MM.1S (cell line): ENCODE data around the gene RILPL1.
A peak's percentile ranks its signal among the peaks of the same experiment; 100 is the strongest.

Experiments
- DNase-seq: peaks from one replicate; pipeline ENCODE4 v3.0.0-alpha.2; 2015
- H2AFZ ChIP-seq: fragments of 300-600 bp; sonication (generic); 2 replicates; pipeline ENCODE4 v1.6.0; 2016; ENCODE audit warnings: antibody characterized with exemption, low read length
- H3F3A ChIP-seq: fragments of 300-600 bp; sonication (generic); 2 replicates; pipeline ENCODE4 v1.6.1; 2016; ENCODE audit warnings: mild to moderate bottlenecking, antibody characterized with exemption, low read length, moderate library complexity, mixed read lengths; ENCODE audit not compliant: insufficient read depth
- H3K27ac ChIP-seq: fragments of 300-600 bp; sonication (generic); 2 replicates; pipeline ENCODE4 v1.5.1; 2016; ENCODE audit warnings: mild to moderate bottlenecking, low read length
- H3K27me3 ChIP-seq: fragments of 300-600 bp; sonication (generic); replicated peaks from 2 replicates; pipeline ENCODE4 v1.6.0; 2016; ENCODE audit warnings: low read length; ENCODE audit not compliant: insufficient read depth
- H3K36me3 ChIP-seq: fragments of 300-600 bp; sonication (generic); replicated peaks from 2 replicates; pipeline ENCODE4 v1.6.1; 2016; ENCODE audit warnings: mild to moderate bottlenecking, low read length, mixed read lengths; ENCODE audit not compliant: insufficient read depth
- H3K4me1 ChIP-seq: fragments of 300-600 bp; sonication (generic); 2 replicates; pipeline ENCODE4 v1.6.1; 2016; ENCODE audit warnings: low read length, mixed read lengths
- H3K4me2 ChIP-seq: fragments of 300-600 bp; sonication (generic); 2 replicates; pipeline ENCODE4 v1.6.0; 2016; ENCODE audit warnings: low read depth, low read length
- H3K4me3 ChIP-seq: fragments of 300-600 bp; sonication (generic); 2 replicates; pipeline ENCODE4 v1.5.1; 2016; ENCODE audit warnings: low read length, mixed read lengths
- H3K79me2 ChIP-seq: fragments of 300-600 bp; sonication (generic); 2 replicates; pipeline ENCODE4 v1.6.1; 2016; ENCODE audit warnings: mixed run types, low read length, mixed read lengths
- H3K9ac ChIP-seq: fragments of 300-600 bp; sonication (generic); 2 replicates; pipeline ENCODE4 v1.6.1; 2016; ENCODE audit warnings: low read length, mixed read lengths
- H3K9me2 ChIP-seq: fragments of 300-600 bp; sonication (generic); replicated peaks from 2 replicates; pipeline ENCODE4 v1.6.1; 2016; ENCODE audit warnings: mild to moderate bottlenecking, low read length, mixed read lengths; ENCODE audit not compliant: insufficient read depth
- H3K9me3 ChIP-seq: fragments of 300-600 bp; sonication (generic); replicated peaks from 2 replicates; pipeline ENCODE4 v1.6.1; 2016; ENCODE audit warnings: mild to moderate bottlenecking, low read length, mixed read lengths; ENCODE audit not compliant: insufficient read depth
- H4K20me1 ChIP-seq: fragments of 300-600 bp; sonication (generic); 2 replicates; pipeline ENCODE4 v1.6.1; 2016; ENCODE audit warnings: mild to moderate bottlenecking, low read length, moderate library complexity, mixed read lengths; ENCODE audit not compliant: insufficient read depth
- CTCF ChIP-seq: fragments of 300-600 bp; sonication (generic); IDR thresholded peaks from 2 replicates; pipeline ENCODE4 v1.5.1; 2016; ENCODE audit warnings: antibody characterized with exemption, low read length, mixed read lengths
- EZH2 ChIP-seq: fragments of 300-600 bp; sonication (generic); optimal IDR thresholded peaks from 2 replicates; pipeline ENCODE3; 2017; ENCODE audit warnings: low read depth, mild to moderate bottlenecking, antibody characterized with exemption, low read length, mixed read lengths
- EZH2phosphoT487 ChIP-seq: fragments of 300-600 bp; sonication (generic); IDR thresholded peaks from 2 replicates; pipeline ENCODE4 v1.6.1; 2018; ENCODE audit warnings: antibody characterized with exemption, low read length

RILPL1 gene

GRCh38 chr12:123441523-123442164 is 91.9 kb downstream of the RILPL1 start:
- Histone ChIP-seq H3K4me2 (peak overlapping the region; percentile 78), H2AFZ (peak overlapping the region; percentile 46; the same call in 1 of the 2 replicates)

GRCh38 chr12:123436017-123436964 is 97.2 kb downstream of the RILPL1 start, which contains the start of gene RILPL2:
RILPL2 (minus strand) TSS chr12:123436684; CDS start chr12:123436420, 264 bp downstream.
- DNase-seq: peak; percentile 49
- H3K27ac ChIP-seq: peak within 1 kb of the TSS; percentile 34; the same call in 1 of the 2 replicates

More at GRCh38 chr12:123441523-123442164, 91.9 kb downstream of the RILPL1 start:
- DNase-seq: peak; percentile 63
- Histone ChIP-seq H3K9ac (no peak overlapping the region), H4K20me1 (no peaks in the 10 kb centered on the region), H3K27ac (peak overlapping the region; percentile 61; the same call in 1 of the 2 replicates), H3K9me2 (no peaks in the 10 kb centered on the region), H3K9me3 (no peaks in the 10 kb centered on the region), H3K4me3 (peak overlapping the region; percentile 30; the same call in 1 of the 2 replicates), H3F3A (peaks cover 7% of the 10 kb centered on the region), H3K36me3 (no peaks in the 10 kb centered on the region), H3K27me3 (no peaks in the 10 kb centered on the region), H3K4me1 (no peaks in the 10 kb centered on the region), H3K79me2 (no peaks in the 10 kb centered on the region)
- TF ChIP-seq EZH2: no peak
- no peak for TF ChIP-seq CTCF
- no peak for TF ChIP-seq EZH2phosphoT487

GRCh38 chr12:123435636-123436016 is 97.9 kb downstream of the RILPL1 start:
- Histone ChIP-seq H3K4me2 (peak overlapping the region; percentile 47; the same call in 1 of the 2 replicates), H3K36me3 (no peaks in the 10 kb centered on the region), H3K4me3 (peak overlapping the region; percentile 86), H4K20me1 (no peaks in the 10 kb centered on the region), H3K9me2 (no peaks in the 10 kb centered on the region), H3K4me1 (no peaks in the 10 kb centered on the region), H2AFZ (peak overlapping the region; percentile 88; the same call in 1 of the 2 replicates), H3K9ac (peak overlapping the region; percentile 64; the same call in 1 of the 2 replicates), H3K27ac (no peak overlapping the region), H3K79me2 (peaks cover 3% of the 10 kb centered on the region; the same call in 1 of the 2 replicates), H3K27me3 (no peaks in the 10 kb centered on the region), H3F3A (no peaks in the 10 kb centered on the region), H3K9me3 (no peaks in the 10 kb centered on the region)
- TF ChIP-seq CTCF: no peak
- no peak for TF ChIP-seq EZH2
- no peak for TF ChIP-seq EZH2phosphoT487
- DNase-seq: no peak

More at GRCh38 chr12:123436017-123436964, 97.2 kb downstream of the RILPL1 start, which contains the start of gene RILPL2:
- no peaks in the 10 kb centered on the region for H4K20me1 ChIP-seq
- no peaks in the 10 kb centered on the region for H3K36me3 ChIP-seq
- H3K79me2 ChIP-seq: peaks cover 3% of the 10 kb centered on the region; the same call in 1 of the 2 replicates
- H3K27me3 ChIP-seq: no peaks in the 10 kb centered on the region
- H2AFZ ChIP-seq: peak within 1 kb of the TSS; percentile 88
- H3K4me2 ChIP-seq: peak within 1 kb of the TSS; percentile 47
- TF ChIP-seq CTCF (no peak), EZH2 (no peak), EZH2phosphoT487 (no peak)
- no peaks in the 10 kb centered on the region for H3K9me2 ChIP-seq
- H3K9me3 ChIP-seq: no peaks in the 10 kb centered on the region
- peak within 1 kb of the TSS; percentile 86 for H3K4me3 ChIP-seq
- no peaks in the 10 kb centered on the region; the same call in 1 of the 2 replicates for H3F3A ChIP-seq
- H3K4me1 ChIP-seq: no peaks in the 10 kb centered on the region
- peak within 1 kb of the TSS; percentile 64 for H3K9ac ChIP-seq
